Parathyroid adenoma (tissue), 2 donors: ENCODE results near the gene CD2AP.

Experiments
- H2AFZ ChIP-seq: fragments of 300-600 bp; sonication (generic); one replicate; pipeline ENCODE4 v1.7.0; 2017; ENCODE audit warnings: antibody characterized with exemption, mild to moderate bottlenecking
- H3K27ac ChIP-seq: fragments of 300-600 bp; sonication (generic); one replicate; pipeline ENCODE4 v1.7.0; 2017
- H3K27me3 ChIP-seq: fragments of 300-600 bp; sonication (generic); one replicate; pipeline ENCODE4 v1.7.0; 2017; ENCODE audit warnings: low read length; ENCODE audit not compliant: control insufficient read depth, insufficient read depth
- H3K36me3 ChIP-seq: fragments of 300-600 bp; sonication (generic); one replicate; pipeline ENCODE4 v1.7.0; 2017; ENCODE audit warnings: low read length; ENCODE audit not compliant: control insufficient read depth, insufficient read depth
- H3K4me1 ChIP-seq: fragments of 300-600 bp; sonication (generic); one replicate; pipeline ENCODE4 v1.7.0; 2017; ENCODE audit warnings: control low read depth
- H3K4me2 ChIP-seq: fragments of 300-600 bp; sonication (generic); one replicate; pipeline ENCODE4 v1.7.0; 2017; ENCODE audit warnings: low read length
- H3K4me3 ChIP-seq: fragments of 300-600 bp; sonication (generic); one replicate; pipeline ENCODE4 v1.7.0; 2017; ENCODE audit warnings: low read depth, low read length
- H3K79me2 ChIP-seq: fragments of 300-600 bp; sonication (generic); one replicate; pipeline ENCODE4 v1.7.0; 2017; ENCODE audit warnings: control low read depth
- H3K9ac ChIP-seq: fragments of 300-600 bp; sonication (generic); one replicate; pipeline ENCODE4 v1.7.0; 2017; ENCODE audit warnings: mild to moderate bottlenecking
- H3K9me3 ChIP-seq: fragments of 300-600 bp; sonication (generic); one replicate; pipeline ENCODE4 v1.7.0; 2017; ENCODE audit warnings: low read length; ENCODE audit not compliant: control insufficient read depth
- CTCF ChIP-seq: fragments of 300-600 bp; sonication (generic); IDR thresholded peaks from one replicate; pipeline ENCODE4 v1.7.0; 2017; ENCODE audit warnings: antibody characterized with exemption, mild to moderate bottlenecking
- donor health status: primary hyperparathyroidism.

CD2AP gene

DNA sequence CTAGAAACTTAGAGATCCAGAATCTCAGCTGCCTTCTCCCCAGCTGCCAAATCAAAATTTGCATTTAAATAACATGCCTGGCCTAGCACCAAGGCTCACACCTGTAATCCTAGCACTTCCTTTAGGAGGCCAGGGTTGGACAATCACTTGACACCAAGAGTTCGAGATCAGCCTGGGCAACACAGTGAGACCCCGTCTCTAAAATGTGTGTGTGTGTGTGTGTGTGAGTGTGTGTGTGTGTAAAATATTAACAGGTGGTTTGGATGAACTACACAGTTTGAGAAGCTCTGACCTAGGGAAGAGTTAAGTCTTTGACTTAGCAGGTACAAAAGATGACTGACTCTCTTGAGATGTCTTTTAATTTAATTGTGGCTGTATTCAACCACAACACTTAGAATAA, 20.2 kb upstream of the CD2AP start:
- Histone ChIP-seq H3K9me3 (no peaks in the 10 kb centered on the region), H3K27me3 (no peaks in the 10 kb centered on the region), H3K4me2 (no peak overlapping the region), H3K27ac (no peak overlapping the region), H3K36me3 (no peaks in the 10 kb centered on the region), H3K9ac (no peak overlapping the region), H3K4me3 (no peak overlapping the region), H2AFZ (no peak overlapping the region), H3K4me1 (no peaks in the 10 kb centered on the region), H3K79me2 (no peaks in the 10 kb centered on the region)
- no peak for TF ChIP-seq CTCF

DNA sequence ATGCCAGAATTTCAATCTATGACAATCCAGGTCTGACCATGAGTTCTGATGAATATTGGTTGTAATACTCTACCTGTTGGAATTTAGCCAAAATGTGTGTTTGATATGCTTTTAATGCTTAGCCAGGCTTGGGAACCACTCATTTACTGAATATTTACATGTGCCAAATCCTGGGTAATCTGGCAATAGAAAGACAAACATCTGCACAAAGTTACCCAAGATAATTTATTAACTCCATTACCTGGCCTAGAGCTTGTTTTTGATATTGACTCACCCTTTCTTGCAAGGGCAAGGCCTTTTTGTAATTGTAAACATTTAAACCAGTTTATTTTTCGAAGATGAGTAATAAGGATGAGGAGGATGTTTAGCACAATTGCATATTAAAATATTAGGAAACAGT, 13.5 kb upstream of the CD2AP start:
- Histone ChIP-seq H3K27ac (no peak overlapping the region), H3K4me2 (no peak overlapping the region), H3K36me3 (no peaks in the 10 kb centered on the region), H3K4me3 (no peak overlapping the region), H3K9ac (no peak overlapping the region), H3K27me3 (no peaks in the 10 kb centered on the region), H3K79me2 (no peaks in the 10 kb centered on the region), H3K4me1 (no peaks in the 10 kb centered on the region), H3K9me3 (no peaks in the 10 kb centered on the region), H2AFZ (no peak overlapping the region)
- TF ChIP-seq CTCF, result no peak

- Histone ChIP-seq H3K27ac (no peak overlapping the region), H3K4me2 (no peak overlapping the region), H3K4me3 (no peak overlapping the region), H2AFZ (no peak overlapping the region), H3K79me2 (no peaks in the 10 kb centered on the region), H3K27me3 (no peaks in the 10 kb centered on the region), H3K4me1 (no peaks in the 10 kb centered on the region), H3K9ac (no peak overlapping the region), H3K9me3 (no peaks in the 10 kb centered on the region), H3K36me3 (no peaks in the 10 kb centered on the region)
- no peak for TF ChIP-seq CTCF
Observed at GRCh38 chr6:47465117-47465516, 12.5 kb upstream of the CD2AP start.

- H3K36me3 ChIP-seq, result no peaks in the 10 kb centered on the region
- no peak for TF ChIP-seq CTCF
- H3K4me1 ChIP-seq, result no peaks in the 10 kb centered on the region
- no peaks in the 10 kb centered on the region for H3K79me2 ChIP-seq
- no peaks in the 10 kb centered on the region for H3K27me3 ChIP-seq
- no peak overlapping the region for H3K4me3 ChIP-seq
- no peak overlapping the region for H3K4me2 ChIP-seq
- no peak overlapping the region for H2AFZ ChIP-seq
- no peak overlapping the region for H3K27ac ChIP-seq
- H3K9me3 ChIP-seq, result no peaks in the 10 kb centered on the region
- no peak overlapping the region for H3K9ac ChIP-seq
Observed at GRCh38 chr6:47471911-47472310, 5.7 kb upstream of the CD2AP start.

DNA sequence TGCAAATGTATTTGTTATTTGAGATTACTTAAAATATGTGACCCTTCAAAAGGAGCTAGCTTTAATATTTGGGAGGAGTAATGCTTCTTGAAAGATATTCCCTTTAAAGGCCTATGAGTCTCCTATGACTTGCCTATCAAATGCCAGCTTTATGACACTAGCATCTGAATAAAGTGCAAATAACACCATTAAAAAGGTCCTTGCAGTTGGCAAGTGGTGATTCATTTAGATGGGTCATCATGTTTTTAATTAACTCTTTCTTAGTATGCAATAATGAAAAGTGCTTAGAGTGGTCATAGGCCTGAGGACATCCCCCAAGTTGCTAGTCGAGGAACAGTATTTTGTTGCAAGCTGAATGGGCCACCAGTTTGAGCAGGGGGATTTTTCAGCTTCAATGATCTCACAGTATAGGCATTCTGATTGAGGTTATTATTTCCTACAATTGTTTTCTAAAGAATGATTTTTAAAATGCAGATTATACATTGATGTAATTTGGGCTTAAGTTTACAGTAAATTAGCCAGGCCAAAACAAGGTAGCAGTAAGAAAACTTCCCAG, 3.7 kb upstream of the CD2AP start:
- Histone ChIP-seq H3K27me3 (no peaks in the 10 kb centered on the region), H3K36me3 (no peaks in the 10 kb centered on the region), H2AFZ (no peak overlapping the region), H3K4me1 (no peaks in the 10 kb centered on the region), H3K9ac (no peak overlapping the region), H3K4me3 (no peak overlapping the region), H3K4me2 (no peak overlapping the region), H3K27ac (no peak overlapping the region), H3K9me3 (no peaks in the 10 kb centered on the region), H3K79me2 (peaks cover 4% of the 10 kb centered on the region)
- no peak for TF ChIP-seq CTCF
